ENCODE data around the gene DLGAP4. TPM values are rescaled to one million over a fixed set of nuclear protein-coding genes. Genes with fewer than 3 reads are reported as not detected.

DLGAP4 gene
- total and polyA plus RNA-seq, 2 experiments from 2014 or later: 14.3 to 68.1 TPM

DNA sequence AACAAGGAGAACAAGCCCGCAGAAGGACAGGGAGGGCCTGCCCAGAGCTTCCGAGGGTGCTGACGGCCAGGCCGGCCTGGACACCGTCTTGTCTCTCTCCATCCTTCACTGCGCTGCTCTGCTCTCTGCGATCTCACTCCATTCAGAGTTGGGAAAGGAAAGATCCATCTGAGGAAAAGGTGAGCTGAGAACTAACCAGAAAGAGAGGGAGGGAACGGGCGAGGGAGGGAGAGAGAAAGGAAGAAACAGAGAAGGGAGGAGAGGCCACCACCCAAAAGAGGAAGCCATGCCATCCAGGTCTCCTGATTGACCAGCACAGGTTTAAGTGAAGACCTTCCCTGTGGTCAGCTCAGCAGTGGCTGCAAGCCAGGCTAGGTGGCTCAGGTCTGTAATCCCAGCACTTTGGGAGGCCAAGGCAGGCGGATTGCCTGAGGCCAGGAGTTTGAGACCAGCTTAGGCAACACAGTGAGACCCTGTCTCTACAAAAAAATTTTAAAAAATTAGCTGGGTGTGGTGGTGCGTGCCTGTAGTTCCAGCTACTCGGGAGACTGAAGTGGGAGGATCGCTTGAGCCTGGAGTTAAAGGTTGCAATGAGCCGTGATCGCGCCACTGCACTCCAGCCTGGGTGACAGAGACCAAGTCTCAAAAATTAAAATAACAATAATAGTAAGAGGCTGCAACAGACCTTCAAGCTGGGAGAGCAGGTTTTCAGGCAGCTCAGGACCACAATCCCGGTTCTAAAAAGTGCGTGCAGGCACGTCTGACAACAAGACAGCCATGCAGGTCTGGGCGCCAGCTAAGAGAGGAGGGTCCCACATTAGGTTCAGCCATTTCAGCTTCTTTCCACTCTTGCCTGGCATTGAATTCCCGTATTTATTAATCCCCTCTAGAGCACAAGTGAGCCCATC is 34.2 kb upstream of the DLGAP4 start:
- H3K4me3 ChIP-seq: no peak overlapping the region
- no peaks in the 10 kb centered on the region for H3K9me3 ChIP-seq (ENCODE audit: low read depth)
- H3K79me2 ChIP-seq (ENCODE audit: insufficient read depth): no peaks in the 10 kb centered on the region
- no peak overlapping the region for H3K9ac ChIP-seq
- no peak overlapping the region for H3K27ac ChIP-seq
- WGBS, 2 experiments (ENCODE audit: low coverage in 1 of 2, low lambda C conversion rate in 2 of 2, missing lambda C conversion rate in 2 of 2): 58 to 62% methylated on average over 19 to 21 of the region's 21 CpGs
- DNase-seq: no peak
- no peaks in the 10 kb centered on the region for H3K36me3 ChIP-seq (ENCODE audit: low read depth)
- in situ Hi-C loops (cut with MboI): no loop called here
- no peak overlapping the region for H3K4me2 ChIP-seq (ENCODE audit: unreplicated experiment)
- H4K20me1 ChIP-seq (ENCODE audit: insufficient read depth): no peaks in the 10 kb centered on the region
- TF ChIP-seq EZH2 (IDR thresholded peaks at IDR 0.05; ENCODE audit: insufficient read depth, poor library complexity, severe bottlenecking) (no peak), EZH2phosphoT487 (IDR thresholded peaks at IDR 0.05; ENCODE audit: insufficient read depth, low read depth) (no peak)
- H2AFZ ChIP-seq: no peak overlapping the region
- H3K27me3 ChIP-seq (replicated peaks; ENCODE audit: insufficient read depth): peaks cover 28% of the 10 kb centered on the region
- H3K9me2 ChIP-seq (ENCODE audit: insufficient read depth): no peaks in the 10 kb centered on the region
- H3K4me1 ChIP-seq (ENCODE audit: insufficient read depth): no peaks in the 10 kb centered on the region
- H3F3A ChIP-seq (ENCODE audit: insufficient read depth): no peaks in the 10 kb centered on the region

DNA sequence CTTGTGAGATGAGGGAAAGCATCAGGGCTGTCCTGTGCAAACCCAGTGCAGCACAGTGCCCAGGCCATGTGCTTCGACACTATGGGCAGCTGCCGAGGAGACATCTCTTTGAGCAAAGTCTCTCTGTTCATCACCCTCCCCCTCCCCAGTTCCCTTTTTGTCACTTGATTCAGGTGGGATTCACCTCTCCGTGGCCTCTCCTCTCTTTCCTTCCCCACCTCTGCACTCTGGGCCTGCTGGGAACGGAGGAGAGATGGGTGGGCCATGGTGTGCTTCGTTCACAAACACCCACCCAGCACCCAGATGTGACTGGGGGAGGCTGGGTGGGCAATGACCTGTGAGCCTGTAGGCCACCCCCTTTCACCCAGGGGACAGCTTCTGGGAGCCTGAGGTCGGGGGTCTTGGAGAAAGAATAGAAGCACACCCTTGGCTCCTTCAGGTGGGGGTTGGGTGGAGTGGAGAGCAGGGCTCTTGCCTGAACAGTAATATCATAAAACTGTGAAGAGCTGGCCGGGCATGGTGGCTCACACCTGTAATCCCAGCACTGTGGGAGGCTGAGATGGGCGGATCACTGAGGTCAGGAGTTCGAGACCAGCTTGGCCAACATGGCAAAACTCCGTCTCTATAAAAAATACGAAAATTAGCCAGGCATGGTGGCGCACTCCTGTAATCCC is 33.5 kb upstream of the DLGAP4 start:
- no peaks in the 10 kb centered on the region for H3K9me3 ChIP-seq (ENCODE audit: low read depth)
- no peak overlapping the region for H3K27ac ChIP-seq
- H3K9ac ChIP-seq: no peak overlapping the region
- no peaks in the 10 kb centered on the region for H3K9me2 ChIP-seq (ENCODE audit: insufficient read depth)
- H3F3A ChIP-seq (ENCODE audit: insufficient read depth): no peaks in the 10 kb centered on the region
- in situ Hi-C loops (cut with MboI): no loop called here
- no peaks in the 10 kb centered on the region for H3K36me3 ChIP-seq (ENCODE audit: low read depth)
- H2AFZ ChIP-seq: no peak overlapping the region
- no peaks in the 10 kb centered on the region for H3K79me2 ChIP-seq (ENCODE audit: insufficient read depth)
- H4K20me1 ChIP-seq (ENCODE audit: insufficient read depth): no peaks in the 10 kb centered on the region
- no peak overlapping the region for H3K4me2 ChIP-seq (ENCODE audit: unreplicated experiment)
- 58% methylated on average over 12 of the region's 12 CpGs for WGBS, 2 experiments (ENCODE audit: low coverage in 1 of 2, low lambda C conversion rate in 2 of 2, missing lambda C conversion rate in 2 of 2)
- no peak overlapping the region for H3K4me3 ChIP-seq
- peaks cover 35% of the 10 kb centered on the region for H3K27me3 ChIP-seq (replicated peaks; ENCODE audit: insufficient read depth)
- no peaks in the 10 kb centered on the region for H3K4me1 ChIP-seq (ENCODE audit: insufficient read depth)
- DNase-seq: no peak
- TF ChIP-seq EZH2 (IDR thresholded peaks at IDR 0.05; ENCODE audit: insufficient read depth, poor library complexity, severe bottlenecking) (no peak), EZH2phosphoT487 (IDR thresholded peaks at IDR 0.05; ENCODE audit: insufficient read depth, low read depth) (no peak)

DNA sequence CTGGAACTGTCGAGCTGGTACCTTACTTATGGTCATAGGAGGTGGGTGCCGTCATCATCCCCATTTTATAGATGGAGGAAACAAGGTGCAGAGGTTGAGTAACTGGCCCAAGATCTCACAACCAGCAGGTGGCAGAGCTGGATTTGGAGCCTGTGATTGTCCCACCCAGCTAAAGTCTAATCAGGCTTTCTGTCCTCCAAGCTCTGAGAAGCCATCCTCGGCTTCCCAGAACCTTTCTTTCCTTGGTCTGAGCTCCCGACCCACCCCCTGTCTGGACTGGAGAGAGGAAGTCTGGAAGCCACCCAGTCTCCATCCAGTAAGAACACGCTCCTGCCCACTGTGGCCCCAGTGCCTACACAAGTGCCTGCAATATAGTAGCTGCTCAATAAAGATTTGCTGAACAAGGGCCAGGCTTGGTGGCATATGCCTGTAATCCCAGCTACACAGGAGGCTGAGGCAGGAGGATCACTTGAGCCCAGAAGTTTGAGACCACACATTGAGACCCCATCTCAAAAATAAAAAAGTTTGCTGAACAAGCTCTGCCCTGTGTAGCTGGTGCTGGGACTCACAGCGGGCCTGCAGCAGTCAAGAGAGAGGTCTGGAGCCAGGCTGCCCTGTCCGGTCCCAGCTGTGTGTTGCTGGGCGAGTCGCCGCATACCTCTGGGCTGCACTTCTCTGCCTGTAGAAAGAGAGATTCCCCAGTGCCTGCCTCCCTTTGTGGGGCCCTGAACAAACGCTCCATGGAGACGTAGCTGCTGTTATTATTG is 32.5 kb upstream of the DLGAP4 start:
- Histone ChIP-seq H3K4me2 (ENCODE audit: unreplicated experiment) (no peak overlapping the region), H3K9me2 (ENCODE audit: insufficient read depth) (no peaks in the 10 kb centered on the region), H3K79me2 (ENCODE audit: insufficient read depth) (no peaks in the 10 kb centered on the region), H3K4me1 (ENCODE audit: insufficient read depth) (no peaks in the 10 kb centered on the region), H3K9ac (no peak overlapping the region), H3K27ac (no peak overlapping the region), H3K4me3 (no peak overlapping the region), H3K36me3 (ENCODE audit: low read depth) (no peaks in the 10 kb centered on the region), H4K20me1 (ENCODE audit: insufficient read depth) (no peaks in the 10 kb centered on the region), H3K27me3 (replicated peaks; ENCODE audit: insufficient read depth) (peaks cover 42% of the 10 kb centered on the region), H3F3A (ENCODE audit: insufficient read depth) (no peaks in the 10 kb centered on the region), H3K9me3 (ENCODE audit: low read depth) (no peaks in the 10 kb centered on the region), H2AFZ (no peak overlapping the region)
- WGBS, 2 experiments (ENCODE audit: low coverage in 1 of 2, low lambda C conversion rate in 2 of 2, missing lambda C conversion rate in 2 of 2): 39 to 43% methylated on average over 12 of the region's 12 CpGs
- DNase-seq: peak; percentile 47
- in situ Hi-C loops (cut with MboI): no loop called here
- TF ChIP-seq EZH2phosphoT487 (IDR thresholded peaks at IDR 0.05; ENCODE audit: insufficient read depth, low read depth) (no peak), EZH2 (IDR thresholded peaks at IDR 0.05; ENCODE audit: insufficient read depth, poor library complexity, severe bottlenecking) (no peak)

DNA sequence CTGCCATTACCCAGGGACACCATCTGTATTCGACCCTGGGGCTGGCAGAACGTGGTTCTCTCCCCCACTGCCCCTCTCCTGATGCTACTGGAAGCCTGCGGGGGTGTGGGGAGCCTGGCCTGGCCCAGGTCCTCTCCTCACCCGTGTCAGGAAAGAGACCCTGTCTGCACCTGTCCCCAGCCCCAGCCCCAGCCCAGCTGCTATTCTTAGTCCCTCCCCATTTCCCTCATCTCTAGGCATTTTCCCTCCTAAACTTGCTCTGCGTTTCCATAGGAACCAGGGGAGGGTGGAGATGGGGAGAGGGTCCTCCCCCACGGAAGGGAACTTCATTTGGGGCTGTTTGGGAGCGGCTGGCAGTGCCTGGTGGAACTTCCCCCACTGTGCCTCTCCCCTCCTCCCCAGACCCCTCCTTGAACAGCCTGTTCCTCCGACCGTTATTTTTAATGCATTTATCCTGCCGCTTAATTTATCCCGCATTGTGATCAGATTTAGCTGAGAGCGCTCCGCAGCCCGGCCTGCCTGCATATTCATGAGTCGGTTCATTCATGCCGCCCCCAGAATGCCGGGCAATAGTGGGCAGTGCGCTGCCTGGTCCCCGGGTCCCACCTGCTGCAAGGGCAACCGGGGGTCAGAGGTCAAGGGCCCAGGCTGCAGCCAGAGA is 31.8 kb upstream of the DLGAP4 start:
- TF ChIP-seq EZH2 (IDR thresholded peaks at IDR 0.05; ENCODE audit: insufficient read depth, poor library complexity, severe bottlenecking): no peak
- no peak for TF ChIP-seq EZH2phosphoT487 (IDR thresholded peaks at IDR 0.05; ENCODE audit: insufficient read depth, low read depth)
- WGBS, 2 experiments (ENCODE audit: low coverage in 1 of 2, low lambda C conversion rate in 2 of 2, missing lambda C conversion rate in 2 of 2): 15 to 22% methylated on average over 20 of the region's 20 CpGs
- H3K9ac ChIP-seq: no peak overlapping the region
- H3K4me1 ChIP-seq (ENCODE audit: insufficient read depth): no peaks in the 10 kb centered on the region
- no peaks in the 10 kb centered on the region for H3K36me3 ChIP-seq (ENCODE audit: low read depth)
- no peak overlapping the region for H2AFZ ChIP-seq
- H3K27ac ChIP-seq: no peak overlapping the region
- no peaks in the 10 kb centered on the region for H3K9me2 ChIP-seq (ENCODE audit: insufficient read depth)
- H3F3A ChIP-seq (ENCODE audit: insufficient read depth): no peaks in the 10 kb centered on the region
- no peak overlapping the region for H3K4me3 ChIP-seq
- no peak for DNase-seq
- no peak overlapping the region for H3K4me2 ChIP-seq (ENCODE audit: unreplicated experiment)
- in situ Hi-C loops (cut with MboI): no loop called here
- no peaks in the 10 kb centered on the region for H4K20me1 ChIP-seq (ENCODE audit: insufficient read depth)
- H3K9me3 ChIP-seq (ENCODE audit: low read depth): no peaks in the 10 kb centered on the region
- no peaks in the 10 kb centered on the region for H3K79me2 ChIP-seq (ENCODE audit: insufficient read depth)
- H3K27me3 ChIP-seq (replicated peaks; ENCODE audit: insufficient read depth): peaks cover 47% of the 10 kb centered on the region
